ENCODE data around the gene CLCN1.

GRCh38 chr7:143285806-143286521 lies 29.9 kb upstream of the CLCN1 start:
- TF ChIP-seq, protein P1, sequence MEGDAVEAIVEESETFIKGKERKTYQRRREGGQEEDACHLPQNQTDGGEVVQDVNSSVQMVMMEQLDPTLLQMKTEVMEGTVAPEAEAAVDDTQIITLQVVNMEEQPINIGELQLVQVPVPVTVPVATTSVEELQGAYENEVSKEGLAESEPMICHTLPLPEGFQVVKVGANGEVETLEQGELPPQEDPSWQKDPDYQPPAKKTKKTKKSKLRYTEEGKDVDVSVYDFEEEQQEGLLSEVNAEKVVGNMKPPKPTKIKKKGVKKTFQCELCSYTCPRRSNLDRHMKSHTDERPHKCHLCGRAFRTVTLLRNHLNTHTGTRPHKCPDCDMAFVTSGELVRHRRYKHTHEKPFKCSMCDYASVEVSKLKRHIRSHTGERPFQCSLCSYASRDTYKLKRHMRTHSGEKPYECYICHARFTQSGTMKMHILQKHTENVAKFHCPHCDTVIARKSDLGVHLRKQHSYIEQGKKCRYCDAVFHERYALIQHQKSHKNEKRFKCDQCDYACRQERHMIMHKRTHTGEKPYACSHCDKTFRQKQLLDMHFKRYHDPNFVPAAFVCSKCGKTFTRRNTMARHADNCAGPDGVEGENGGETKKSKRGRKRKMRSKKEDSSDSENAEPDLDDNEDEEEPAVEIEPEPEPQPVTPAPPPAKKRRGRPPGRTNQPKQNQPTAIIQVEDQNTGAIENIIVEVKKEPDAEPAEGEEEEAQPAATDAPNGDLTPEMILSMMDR (conservative IDR thresholded peaks at IDR 0.05; ENCODE audit: low read length), result no peak
- no peak for TF ChIP-seq EZH2phosphoT487 (IDR thresholded peaks at IDR 0.05; ENCODE audit: borderline replicate concordance, low read depth, low read length)

Measured in OCI-LY7 (cell line).